Skeletal muscle satellite cell (primary cell): ENCODE data around the gene RHBDD1.
"Not testable (repeated sequence)": the region's sequence is repeated elsewhere in the genome, so short reads cannot be mapped to it uniquely, and the experiment has no call there.

ENCODE experiments used
- H3K27me3 ChIP-seq: 2 replicates; pipeline ENCODE4 v1.7.0; 2013; ENCODE audit warnings: low read length; ENCODE audit not compliant: control insufficient read depth, insufficient read depth
- H3K36me3 ChIP-seq: 2 replicates; pipeline ENCODE4 v1.7.0; 2013; ENCODE audit warnings: mild to moderate bottlenecking, control low read depth, low read length; ENCODE audit not compliant: insufficient read depth
- H3K4me1 ChIP-seq: 2 replicates; pipeline ENCODE4 v1.7.0; 2013; ENCODE audit warnings: low read length; ENCODE audit not compliant: control insufficient read depth, insufficient read depth
- H3K4me2 ChIP-seq: 2 replicates; pipeline ENCODE4 v1.7.0; 2013; ENCODE audit warnings: mild to moderate bottlenecking, low read length
- H3K4me3 ChIP-seq: 2 replicates; pipeline ENCODE4 v1.7.0; 2013; ENCODE audit warnings: low read length
- H3K9ac ChIP-seq: 2 replicates; pipeline ENCODE4 v1.7.0; 2013; ENCODE audit warnings: mild to moderate bottlenecking, low read depth, low read length, moderate library complexity
- H3K9me3 ChIP-seq: replicated peaks from 2 replicates; pipeline ENCODE4 v1.7.0; 2013; ENCODE audit warnings: mild to moderate bottlenecking, control low read depth, low read length

The RHBDD1 gene

DNA sequence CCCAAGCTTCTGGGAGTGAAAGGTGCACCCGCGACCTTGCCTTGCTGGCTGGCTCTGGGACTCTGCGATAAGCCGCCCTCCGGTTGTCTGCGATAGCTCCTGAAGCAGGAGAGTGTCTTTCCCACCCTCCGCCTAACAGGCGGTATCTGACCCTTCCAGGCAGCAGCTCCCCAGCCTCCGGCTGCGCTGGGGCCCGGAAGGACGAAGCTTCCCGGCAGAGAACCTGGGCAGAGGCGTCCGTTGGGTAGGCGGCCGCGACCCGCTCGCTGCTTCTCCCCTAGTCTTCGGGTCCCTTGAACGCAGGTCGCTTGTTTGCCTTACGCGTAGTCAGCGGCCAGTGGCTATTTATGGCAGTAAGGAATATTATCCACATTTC, 446 bp upstream of the RHBDD1 start:
- H3K4me1 ChIP-seq, result peaks cover 21% of the 10 kb centered on the region
- no peaks in the 10 kb centered on the region for H3K36me3 ChIP-seq
- peak overlapping the region; percentile 90 for H3K9ac ChIP-seq

GRCh38 chr2:226836548-226836885, 663 bp downstream of the RHBDD1 start:
- Histone ChIP-seq H3K9ac (peak overlapping the region; percentile 90), H3K4me1 (peaks cover 21% of the 10 kb centered on the region), H3K4me3 (peak overlapping the region; percentile 82)

More for the DNA sequence above, 446 bp upstream of the RHBDD1 start:
- no peaks in the 10 kb centered on the region for H3K9me3 ChIP-seq
- H3K4me3 ChIP-seq, result peak overlapping the region; percentile 82
- no peaks in the 10 kb centered on the region for H3K27me3 ChIP-seq
- H3K4me2 ChIP-seq, result peak overlapping the region; percentile 82

DNA sequence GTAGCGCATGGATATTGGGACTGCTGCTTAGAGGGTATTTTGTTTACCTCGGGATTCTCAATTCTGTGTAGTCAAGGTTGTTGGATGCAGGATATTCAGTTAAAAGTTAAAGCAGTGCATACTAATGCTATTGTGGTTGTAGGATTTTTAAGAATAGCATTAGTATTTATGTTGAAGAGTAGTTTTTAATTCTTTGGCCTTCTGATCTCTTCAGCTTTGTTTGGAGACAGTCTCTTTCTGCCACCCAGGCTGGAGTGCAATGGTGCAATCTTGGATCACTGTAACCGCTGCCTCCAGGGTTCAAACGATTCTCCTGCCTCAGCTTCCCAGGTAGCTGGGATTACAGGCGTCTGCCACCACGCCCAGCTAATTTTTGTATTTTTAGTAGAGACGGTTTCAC, 1.5 kb downstream of the RHBDD1 start:
- no peaks in the 10 kb centered on the region for H3K9me3 ChIP-seq
- peak overlapping the region; percentile 90 for H3K9ac ChIP-seq
- H3K4me1 ChIP-seq, result peaks cover 21% of the 10 kb centered on the region
- peak overlapping the region; percentile 82 for H3K4me2 ChIP-seq
- H3K27me3 ChIP-seq, result no peaks in the 10 kb centered on the region
- H3K36me3 ChIP-seq, result peaks cover under 1% of the 10 kb centered on the region
- no peak overlapping the region for H3K4me3 ChIP-seq

More at GRCh38 chr2:226836548-226836885, 663 bp downstream of the RHBDD1 start:
- Histone ChIP-seq H3K4me2 (peak overlapping the region; percentile 82), H3K27me3 (no peaks in the 10 kb centered on the region), H3K9me3 (no peaks in the 10 kb centered on the region), H3K36me3 (no peaks in the 10 kb centered on the region)

DNA sequence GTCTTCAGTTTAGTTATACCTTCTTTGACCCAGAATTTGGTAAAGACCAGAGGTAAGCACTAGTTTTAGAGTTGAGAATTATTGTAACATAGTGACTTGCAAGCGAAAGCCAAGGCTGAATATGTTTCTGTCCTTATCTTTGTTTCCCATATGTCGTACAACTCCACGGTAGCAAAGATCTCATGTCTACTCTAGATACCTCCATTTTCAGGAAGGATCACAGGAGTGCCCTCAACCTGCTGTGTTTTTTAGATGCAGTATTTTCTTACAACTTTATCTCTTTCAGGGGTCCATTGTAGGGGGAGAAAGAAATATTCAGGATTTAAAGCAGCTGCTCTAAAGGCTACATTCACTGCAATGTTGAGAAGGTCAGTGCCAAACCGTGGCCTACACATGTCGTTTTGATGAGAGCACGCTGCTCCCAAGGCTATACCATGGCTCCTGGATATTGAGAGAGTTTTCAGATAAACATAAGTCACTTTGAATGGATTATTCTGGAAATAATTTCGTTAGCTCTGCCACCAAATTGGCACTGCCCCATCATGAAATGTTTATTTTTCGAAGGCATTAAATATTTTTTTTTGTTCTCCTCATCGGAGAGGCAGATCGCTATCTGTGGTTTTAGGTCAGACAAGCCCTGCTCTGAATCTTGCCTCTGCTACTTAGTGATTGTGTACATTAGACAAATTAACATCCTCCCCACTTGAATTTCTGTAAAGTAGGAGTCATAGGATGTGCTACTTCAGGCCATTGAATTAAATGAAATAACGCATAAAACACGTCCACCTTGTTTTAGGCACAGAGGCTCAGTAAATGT, 2.1 kb downstream of the RHBDD1 start:
- H3K4me3 ChIP-seq, result no peak overlapping the region
- no peaks in the 10 kb centered on the region for H3K27me3 ChIP-seq
- H3K9me3 ChIP-seq, result no peaks in the 10 kb centered on the region
- H3K36me3 ChIP-seq, result peaks cover 3% of the 10 kb centered on the region
- H3K4me2 ChIP-seq, result no peak overlapping the region
- H3K4me1 ChIP-seq, result peaks cover 21% of the 10 kb centered on the region
- no peak overlapping the region for H3K9ac ChIP-seq

DNA sequence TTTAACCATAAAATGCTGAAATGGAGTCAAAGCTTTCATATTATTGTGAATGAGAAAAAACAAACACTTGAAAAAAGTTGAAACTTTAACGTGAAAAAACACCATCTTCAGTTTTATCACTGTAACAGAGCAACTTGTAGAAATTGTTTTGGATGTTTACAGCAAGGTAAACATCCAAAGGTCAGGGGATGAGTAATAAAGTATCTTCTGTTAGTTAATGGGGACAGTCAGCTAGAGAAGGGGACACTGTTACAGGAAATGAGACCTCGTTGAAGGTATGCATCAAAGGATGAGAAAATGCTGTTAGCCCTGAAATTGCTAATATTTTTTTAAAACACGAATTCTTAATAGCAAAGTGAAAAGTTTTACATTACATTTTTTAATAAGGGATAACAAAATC, 2.9 kb downstream of the RHBDD1 start:
- no peaks in the 10 kb centered on the region for H3K9me3 ChIP-seq
- no peaks in the 10 kb centered on the region for H3K27me3 ChIP-seq
- no peak overlapping the region for H3K9ac ChIP-seq
- no peak overlapping the region for H3K4me2 ChIP-seq
- H3K36me3 ChIP-seq, result peaks cover 3% of the 10 kb centered on the region
- peaks cover 21% of the 10 kb centered on the region for H3K4me1 ChIP-seq
- H3K4me3 ChIP-seq, result no peak overlapping the region

DNA sequence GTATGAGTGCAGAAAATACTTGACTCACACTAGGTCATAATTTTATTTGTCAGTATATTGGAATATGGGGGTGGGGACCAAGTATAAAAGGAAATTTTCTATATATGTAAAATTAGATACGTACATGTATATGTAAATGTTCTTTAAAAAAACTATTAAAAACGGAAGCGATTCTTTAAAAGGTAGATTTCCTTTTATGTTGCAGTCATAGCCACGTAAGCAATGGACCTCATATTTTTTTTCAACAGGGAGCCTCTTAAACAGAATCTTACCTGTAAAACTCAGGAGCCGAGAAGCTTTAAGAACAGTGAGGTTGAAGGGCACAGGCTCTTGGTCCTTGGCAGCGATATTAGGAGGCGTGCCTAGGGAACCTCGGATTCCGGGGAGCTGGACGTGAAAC, 3.3 kb downstream of the RHBDD1 start:
- no peak overlapping the region for H3K4me3 ChIP-seq
- no peak overlapping the region for H3K4me2 ChIP-seq
- peaks cover 21% of the 10 kb centered on the region for H3K4me1 ChIP-seq
- no peaks in the 10 kb centered on the region for H3K27me3 ChIP-seq
- peaks cover 3% of the 10 kb centered on the region for H3K36me3 ChIP-seq
- no peak overlapping the region for H3K9ac ChIP-seq
- no peaks in the 10 kb centered on the region for H3K9me3 ChIP-seq

DNA sequence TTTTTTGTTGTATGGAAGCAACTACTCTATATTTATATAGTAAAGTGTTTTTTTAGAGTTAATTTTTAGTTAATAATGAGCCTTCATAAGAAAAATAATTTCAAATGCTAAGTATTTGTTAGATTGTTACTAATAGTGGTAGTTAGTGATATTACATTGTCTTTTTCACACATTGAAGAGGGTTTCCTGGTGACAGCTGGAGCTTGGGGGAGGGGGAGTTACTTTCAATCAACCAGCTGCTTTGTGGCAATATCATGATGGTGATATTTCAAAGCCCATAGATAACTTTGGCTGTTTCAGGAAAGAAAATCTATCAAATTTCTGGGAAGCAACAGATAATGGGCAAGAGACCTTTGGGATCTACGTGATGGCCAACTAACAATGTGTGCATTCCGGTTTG, 4.1 kb downstream of the RHBDD1 start:
- no peaks in the 10 kb centered on the region for H3K9me3 ChIP-seq
- H3K4me1 ChIP-seq, result peaks cover 21% of the 10 kb centered on the region
- H3K36me3 ChIP-seq, result peaks cover 3% of the 10 kb centered on the region
- no peaks in the 10 kb centered on the region for H3K27me3 ChIP-seq
- no peak overlapping the region for H3K9ac ChIP-seq
- no peak overlapping the region for H3K4me3 ChIP-seq
- no peak overlapping the region for H3K4me2 ChIP-seq

GRCh38 chr2:226843001-226843400, 7.1 kb downstream of the RHBDD1 start:
- H3K9ac ChIP-seq, H3K4me1 ChIP-seq, H3K27me3 ChIP-seq, H3K4me2 ChIP-seq, H3K9me3 ChIP-seq, H3K36me3 ChIP-seq, H3K4me3 ChIP-seq: not testable (repeated sequence)

GRCh38 chr2:226845386-226846116, 9.7 kb downstream of the RHBDD1 start:
- Histone ChIP-seq H3K4me2 (no peak overlapping the region), H3K27me3 (no peaks in the 10 kb centered on the region), H3K36me3 (peaks cover 3% of the 10 kb centered on the region), H3K4me3 (no peak overlapping the region), H3K9ac (no peak overlapping the region), H3K4me1 (no peaks in the 10 kb centered on the region), H3K9me3 (no peaks in the 10 kb centered on the region)

GRCh38 chr2:226847090-226847489, 11.2 kb downstream of the RHBDD1 start:
- H3K9ac ChIP-seq, result no peak overlapping the region
- H3K9me3 ChIP-seq, result no peaks in the 10 kb centered on the region
- H3K4me2 ChIP-seq, result no peak overlapping the region
- H3K4me1 ChIP-seq, result no peaks in the 10 kb centered on the region
- H3K27me3 ChIP-seq, result no peaks in the 10 kb centered on the region
- H3K36me3 ChIP-seq, result peaks cover 3% of the 10 kb centered on the region
- H3K4me3 ChIP-seq, result no peak overlapping the region

DNA sequence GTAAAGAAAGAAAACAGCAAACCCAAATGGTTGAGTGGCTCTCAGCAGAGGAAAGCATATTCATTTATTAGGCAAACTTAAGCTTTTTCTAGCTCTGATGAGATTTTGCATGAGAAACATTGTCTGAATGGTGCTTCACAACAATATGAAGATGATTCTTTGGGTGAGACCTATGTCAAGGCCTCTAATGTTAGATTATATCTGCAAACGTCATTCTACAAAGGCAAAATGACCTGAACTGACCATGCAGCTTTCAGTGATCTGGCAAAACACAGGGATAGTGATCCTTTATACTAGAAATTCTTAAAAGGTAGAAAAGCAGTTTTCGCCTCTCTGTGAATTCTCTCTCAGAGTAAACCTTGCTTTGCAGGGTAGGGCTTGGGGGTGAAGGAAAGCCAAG, 11.7 kb downstream of the RHBDD1 start:
- H3K9me3 ChIP-seq, result no peaks in the 10 kb centered on the region
- no peaks in the 10 kb centered on the region for H3K4me1 ChIP-seq
- H3K36me3 ChIP-seq, result peaks cover under 1% of the 10 kb centered on the region
- H3K4me3 ChIP-seq, result no peak overlapping the region
- H3K27me3 ChIP-seq, result no peaks in the 10 kb centered on the region
- no peak overlapping the region for H3K4me2 ChIP-seq
- no peak overlapping the region for H3K9ac ChIP-seq

GRCh38 chr2:226849349-226849748, 13.5 kb downstream of the RHBDD1 start:
- Histone ChIP-seq H3K27me3 (no peaks in the 10 kb centered on the region), H3K9me3 (no peaks in the 10 kb centered on the region), H3K4me3 (no peak overlapping the region), H3K9ac (no peak overlapping the region), H3K36me3 (no peaks in the 10 kb centered on the region), H3K4me1 (no peaks in the 10 kb centered on the region), H3K4me2 (no peak overlapping the region)
